ENCODE measurements around the gene ITIH5.

GRCh38 chr10:7657552-7657951 lies 9.2 kb downstream of the ITIH5 start:
- no peak for TF ChIP-seq POLR2AphosphoS5 (IDR thresholded peaks at IDR 0.05; ENCODE audit: borderline replicate concordance, low read depth, low read length)
- TF ChIP-seq EZH2 (IDR thresholded peaks at IDR 0.05) = no peak
